IMR-90 (cell line): ENCODE results near the gene ARHGAP10. TPM values are rescaled to one million over a fixed set of nuclear protein-coding genes. Genes with fewer than 3 reads are reported as not detected.

Experiments used
- ATAC-seq: fragments of 200-7000 bp; cut with Tn5 transposase; 2 replicates; pipeline ENCODE4 v1.9.1; 2020; ENCODE audit warnings: low read depth, mild to moderate bottlenecking, moderate library complexity
- BruUV-seq: library from RNA; stranded (reverse); fragments of 400-500 nt; replicated peaks from 2 replicates; lab custom pipeline; 2021; lab: Mats Ljungman, UMichigan
- CTCF ChIA-PET: fragments of 300-600 bp; formaldehyde crosslinking; extraction: SDS; loops from one replicate; lab custom pipeline; 2021; ENCODE audit warnings: antibody characterized with exemption; lab: Yijun Ruan, JAX
- POLR2A ChIA-PET: fragments of 300-600 bp; sonication (Branson Sonifier 250); formaldehyde crosslinking; loops from one replicate; lab custom pipeline; 2022; ENCODE audit warnings: antibody characterized with exemption; ENCODE audit not compliant: unreplicated experiment; lab: Charles Lee
- DNase-seq: peaks from one replicate; pipeline ENCODE4 v3.0.0; 2013
- H2AFZ ChIP-seq: replicated peaks from 2 replicates; pipeline ENCODE3; 2013; ENCODE audit warnings: low read length, mild to moderate bottlenecking; ENCODE audit not compliant: poor library complexity
- H2AK5ac ChIP-seq: 2 replicates; pipeline ENCODE4 v1.6.1; 2013; ENCODE audit warnings: low read depth, low read length, inconsistent platforms
- H2AK9ac ChIP-seq: replicated peaks from 2 replicates; pipeline ENCODE3; 2013; ENCODE audit warnings: mild to moderate bottlenecking, low read depth, low read length, moderate library complexity; ENCODE audit not compliant: poor library complexity
- H2BK120ac ChIP-seq: 2 replicates; pipeline ENCODE4 v1.6.1; 2013; ENCODE audit warnings: low read depth, low read length, inconsistent platforms
- H2BK15ac ChIP-seq: 3 replicates; pipeline ENCODE4 v1.6.1; 2013; ENCODE audit warnings: low read depth, low read length, inconsistent platforms
- H2BK20ac ChIP-seq: 2 replicates; pipeline ENCODE4 v1.6.1; 2013; ENCODE audit warnings: low read depth, mild to moderate bottlenecking, inconsistent platforms, low read length, moderate library complexity
- H2BK5ac ChIP-seq: 2 replicates; pipeline ENCODE4 v1.6.1; 2013; ENCODE audit warnings: mild to moderate bottlenecking, low read depth, low read length, inconsistent platforms; ENCODE audit not compliant: poor library complexity, severe bottlenecking
- H3K14ac ChIP-seq: replicated peaks from 2 replicates; pipeline ENCODE4 v1.6.1; 2013; ENCODE audit warnings: low read depth, low read length, inconsistent platforms
- H3K18ac ChIP-seq: 2 replicates; pipeline ENCODE4 v1.6.1; 2013; ENCODE audit warnings: low read depth, low read length, control low read depth
- H3K23ac ChIP-seq: 2 replicates; pipeline ENCODE4 v1.6.1; 2013; ENCODE audit warnings: low read depth, low read length, inconsistent platforms
- H3K27ac ChIP-seq: 2 replicates; pipeline ENCODE4 v1.5.1; 2013; ENCODE audit warnings: mild to moderate bottlenecking, control low read depth, low read length; ENCODE audit not compliant: insufficient read depth
- H3K27me3 ChIP-seq: 2 replicates; pipeline ENCODE4 v1.6.1; 2013; ENCODE audit warnings: low read length; ENCODE audit not compliant: control insufficient read depth, insufficient read depth
- H3K36me3 ChIP-seq: 2 replicates; pipeline ENCODE4 v1.6.1; 2013; ENCODE audit warnings: low read length, mixed read lengths; ENCODE audit not compliant: control insufficient read depth, insufficient read depth
- H3K4ac ChIP-seq: 2 replicates; pipeline ENCODE4 v1.6.1; 2013; ENCODE audit warnings: low read depth, low read length, inconsistent platforms
- H3K4me1 ChIP-seq: 2 replicates; pipeline ENCODE4 v1.6.1; 2013; ENCODE audit warnings: low read length, mixed read lengths; ENCODE audit not compliant: control insufficient read depth, insufficient read depth
- H3K4me2 ChIP-seq: 2 replicates; pipeline ENCODE4 v1.6.1; 2013; ENCODE audit warnings: low read depth, mild to moderate bottlenecking, control low read depth, low read length, moderate library complexity
- H3K4me3 ChIP-seq: 2 replicates; pipeline ENCODE4 v1.5.1; 2013; ENCODE audit warnings: low read depth, mild to moderate bottlenecking, control low read depth, low read length, moderate library complexity; ENCODE audit not compliant: insufficient read depth
- H3K56ac ChIP-seq: 2 replicates; pipeline ENCODE4 v1.6.1; 2013; ENCODE audit warnings: low read length, inconsistent platforms; ENCODE audit not compliant: insufficient read depth; ENCODE audit errors: extremely low read depth
- H3K79me1 ChIP-seq, 2 experiments: 2 replicates each; pipeline ENCODE4 v1.6.1; 2013; ENCODE audit warnings: low read length in 2 of 2, inconsistent platforms in 1 of 2, low read depth in 1 of 2
- H3K9ac ChIP-seq: 2 replicates; pipeline ENCODE4 v1.6.1; 2013; ENCODE audit warnings: low read depth, low read length, control low read depth
- H3K9me1 ChIP-seq: 2 replicates; pipeline ENCODE4 v1.6.1; 2013; ENCODE audit warnings: low read length, inconsistent platforms; ENCODE audit not compliant: insufficient read depth
- H3K9me3 ChIP-seq: 2 replicates; pipeline ENCODE4 v1.6.1; 2013; ENCODE audit warnings: low read length; ENCODE audit not compliant: control insufficient read depth, insufficient read depth
- H4K20me1 ChIP-seq: 2 replicates; pipeline ENCODE4 v1.6.1; 2013; ENCODE audit warnings: low read length, inconsistent platforms; ENCODE audit not compliant: insufficient read depth
- H4K5ac ChIP-seq: 2 replicates; pipeline ENCODE4 v1.6.1; 2013; ENCODE audit warnings: mild to moderate bottlenecking, low read depth, low read length, control low read depth
- H4K8ac ChIP-seq, 2 experiments: 2 replicates each; pipeline ENCODE4 v1.6.1; 2013; ENCODE audit warnings: low read depth in 2 of 2, low read length in 2 of 2, control low read depth in 1 of 2, inconsistent platforms in 1 of 2
- H4K91ac ChIP-seq: 2 replicates; pipeline ENCODE4 v1.6.1; 2013; ENCODE audit warnings: low read depth, low read length, inconsistent platforms; ENCODE audit not compliant: insufficient read depth
- BHLHE40 ChIP-seq: fragments of 150-350 bp; IDR thresholded peaks from 2 replicates; pipeline ENCODE4 v1.6.1; 2016; ENCODE audit warnings: mild to moderate bottlenecking, low read depth, low read length
- CEBPB ChIP-seq: IDR thresholded peaks from 2 replicates; pipeline ENCODE4 v1.6.1; 2012; ENCODE audit warnings: low read depth, low read length, improper control_type of control experiment
- CHD1 ChIP-seq: IDR thresholded peaks from 2 replicates; pipeline ENCODE4 v1.6.1; 2012; ENCODE audit warnings: low read depth, low read length, improper control_type of control experiment
- CTCF ChIP-seq: conservative IDR thresholded peaks from 2 replicates; pipeline ENCODE4 v1.5.1; 2012; ENCODE audit warnings: mild to moderate bottlenecking, low read depth, low read length, improper control_type of control experiment
- ELK1 ChIP-seq: fragments of 150-350 bp; IDR thresholded peaks from 2 replicates; pipeline ENCODE4 v1.6.1; 2016; ENCODE audit warnings: low read depth, mild to moderate bottlenecking, low read length, moderate library complexity, borderline replicate concordance
- MAFK ChIP-seq: IDR thresholded peaks from 2 replicates; pipeline ENCODE4 v1.6.1; 2012; ENCODE audit warnings: low read depth, low read length, improper control_type of control experiment
- MAZ ChIP-seq: IDR thresholded peaks from 2 replicates; pipeline ENCODE4 v1.6.1; 2012; ENCODE audit warnings: low read depth, mild to moderate bottlenecking, low read length, improper control_type of control experiment, moderate library complexity, borderline replicate concordance
- MXI1 ChIP-seq: IDR thresholded peaks from 2 replicates; pipeline ENCODE4 v1.6.1; 2012; ENCODE audit warnings: low read depth, mild to moderate bottlenecking, low read length, moderate library complexity, borderline replicate concordance
- POLR2A ChIP-seq: IDR thresholded peaks from 2 replicates; pipeline ENCODE4 v1.6.1; 2012; ENCODE audit warnings: mild to moderate bottlenecking, low read depth, low read length
- RAD21 ChIP-seq: IDR thresholded peaks from 2 replicates; pipeline ENCODE4 v1.6.1; 2012; ENCODE audit warnings: low read length, improper control_type of control experiment
- RCOR1 ChIP-seq: IDR thresholded peaks from 2 replicates; pipeline ENCODE4 v1.6.1; 2012; ENCODE audit warnings: mild to moderate bottlenecking, low read length, improper control_type of control experiment; ENCODE audit not compliant: insufficient replicate concordance
- RFX5 ChIP-seq: IDR thresholded peaks from 2 replicates; pipeline ENCODE4 v1.8.0; 2012; ENCODE audit warnings: low read depth, mild to moderate bottlenecking, low read length, moderate library complexity
- SMC3 ChIP-seq: fragments of 150-350 bp; IDR thresholded peaks from 2 replicates; pipeline ENCODE4 v1.6.1; 2016; ENCODE audit warnings: low read depth, mild to moderate bottlenecking, antibody characterized with exemption, low read length, moderate library complexity
- USF2 ChIP-seq: fragments of 150-350 bp; IDR thresholded peaks from 2 replicates; pipeline ENCODE4 v1.6.1; 2017; ENCODE audit warnings: mild to moderate bottlenecking, antibody characterized with exemption, low read length, low read depth
- WGBS, 2 experiments: methylation state at CpG; one replicate each; pipeline versions ENCODE4 v1.1.5 to v1.1.7; 2013; ENCODE audit warnings: missing lambda C conversion rate in 2 of 2; ENCODE audit not compliant: insufficient read length in 1 of 2; ENCODE audit errors: extremely low coverage in 2 of 2; 5-methylcytosine and 5-hydroxymethylcytosine counted together
- dilution Hi-C: fragments of 300-500 bp; cut with HindIII; formaldehyde crosslinking; loops from one replicate; pipeline ENCODE4 v1.14.3; 2018; ENCODE audit warnings: low sequenced_read_pairs; ENCODE audit not compliant: unreplicated experiment
- in situ Hi-C: fragments of 300-500 bp; cut with MboI; formaldehyde crosslinking; loops from 3 replicates; pipeline ENCODE4 v1.14.3; 2019; ENCODE audit warnings: low sequenced_read_pairs, inconsistent platforms, mixed read lengths
- intact Hi-C: fragments of 100-400 bp; cut with micrococcal nuclease; formaldehyde crosslinking; loops from 2 replicates; pipeline ENCODE4 v1.10.0; 2022
- polyA plus RNA-seq, 3 experiments: library from polyadenylated mRNA; depleted of rRNA; stranded (reverse); fragments of >200 nt; gene quantifications; 2 replicates each; pipeline ENCODE4 v1.2.3, GENCODE V29; 2012; ENCODE audit warnings: low replicate concordance in 1 of 3
- total RNA-seq: library from RNA; depleted of rRNA; stranded (reverse); fragments of >200 nt; gene quantifications from 2 replicates; pipeline ENCODE4 v1.2.3, GENCODE V29; 2012

ARHGAP10 gene
- total and polyA plus RNA-seq, 2 of the 4 experiments (the other 2 are of a cell fraction): 27.1 to 29.4 TPM

GRCh38 chr4:147764337-147764736, 32.4 kb downstream of the ARHGAP10 start:
- Histone ChIP-seq H3K27me3 (no peaks in the 10 kb centered on the region), H2BK15ac (no peak overlapping the region), H3K9ac (no peak overlapping the region), H3K9me1 (peaks cover 9% of the 10 kb centered on the region), H3K14ac (peak overlapping the region; percentile 65; the same call in 1 of the 2 replicates), H3K18ac (no peak overlapping the region), H2BK120ac (no peak overlapping the region), H3K79me1 (peaks cover 21 to 59% of the 10 kb centered on the region in 2 experiments), H2AK9ac (no peak overlapping the region), H3K27ac (no peak overlapping the region), H3K4me1 (peaks cover 7% of the 10 kb centered on the region), H3K4me2 (no peak overlapping the region), H3K9me3 (no peaks in the 10 kb centered on the region), H3K23ac (no peak overlapping the region), H4K91ac (no peak overlapping the region), H3K56ac (no peak overlapping the region), H4K20me1 (peaks cover 10% of the 10 kb centered on the region), H3K4ac (peak overlapping the region; percentile 39; the same call in 1 of the 2 replicates), H4K5ac (no peak overlapping the region), H2AK5ac (no peak overlapping the region), H2AFZ (no peak overlapping the region), H3K36me3 (no peaks in the 10 kb centered on the region; the same call in 1 of the 2 replicates), H3K4me3 (no peak overlapping the region), H2BK20ac (no peak overlapping the region), H2BK5ac (no peak overlapping the region), H4K8ac (no peak overlapping the region)
- dilution Hi-C loops (no loop called here), intact Hi-C loops (no loop called here), in situ Hi-C loops (no loop called here)
- ChIA-PET CTCF (no interaction called here), POLR2A (interaction anchor here (1.1 kb wide), 1 partner anchor 9 kb away, joined by 3 read pairs; no protein-coding TSS in a partner anchor)
- DNase-seq: no peak
- no TSS peak for BruUV-seq
- TF ChIP-seq RCOR1 (no peak), RAD21 (no peak), CEBPB (no peak), SMC3 (no peak), CHD1 (no peak), ELK1 (no peak), BHLHE40 (no peak), MXI1 (no peak), POLR2A (no peak), MAZ (no peak), CTCF (no peak), RFX5 (no peak), MAFK (no peak), USF2 (no peak)
- ATAC-seq: no peak
- WGBS, 2 experiments: 0% methylated on average over 1 of the region's 7 CpGs; no CpG with 5 or more reads in 1 of the 2 experiments
